Skin of body (tissue), 2 donors: ENCODE data around the gene GSC2. TPM values are rescaled to one million over a fixed set of nuclear protein-coding genes. Genes with fewer than 3 reads are reported as not detected.

Experiments
- DNase-seq: peaks from one replicate; lab custom pipeline; 2025; lab: John Stamatoyannopoulos, UW
- total RNA-seq: library from RNA; depleted of rRNA; stranded (reverse); fragments of >200 nt; gene quantifications from one replicate; pipeline ENCODE4 v1.2.3, GENCODE V29; 2014

The GSC2 gene
- total RNA-seq, 1 donor from 2014 or later: not detected

DNA sequence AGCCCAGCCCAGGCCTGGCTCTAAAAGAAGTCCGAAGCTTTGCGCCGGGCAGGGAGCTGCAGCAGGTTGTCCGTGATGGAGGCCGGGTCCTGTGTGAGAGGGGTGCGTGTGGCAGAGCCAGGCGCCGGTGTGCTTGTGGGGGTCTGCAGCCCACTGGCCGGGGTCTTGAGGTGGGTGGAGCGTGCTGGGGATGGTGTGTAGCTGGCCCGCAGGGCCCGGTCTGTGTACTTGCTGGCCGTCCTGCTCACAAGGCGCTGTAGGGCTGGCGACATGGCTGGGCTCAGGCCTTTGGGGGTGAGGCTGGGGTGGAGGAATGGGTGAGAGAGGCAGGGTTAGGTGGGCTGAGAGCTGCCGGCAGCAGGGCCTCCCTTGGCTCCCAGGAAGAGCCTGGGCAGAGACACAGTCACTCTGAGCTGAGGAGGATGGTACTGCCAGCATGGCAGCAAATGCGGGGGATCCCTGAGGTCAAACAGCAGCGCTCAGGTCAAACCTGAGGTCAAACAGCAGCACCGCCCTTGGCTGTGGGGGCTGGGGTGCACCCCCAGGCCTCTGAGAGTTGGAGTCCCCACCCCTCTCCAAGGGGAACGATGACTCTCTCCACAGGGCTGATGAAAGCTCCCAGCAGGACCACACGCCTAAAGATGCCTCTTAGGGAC lies 15.8 kb downstream of the GSC2 start:
- no peak for DNase-seq

GRCh38 chr22:19133561-19133960 lies 16.5 kb downstream of the GSC2 start:
- no peak for DNase-seq

DNA sequence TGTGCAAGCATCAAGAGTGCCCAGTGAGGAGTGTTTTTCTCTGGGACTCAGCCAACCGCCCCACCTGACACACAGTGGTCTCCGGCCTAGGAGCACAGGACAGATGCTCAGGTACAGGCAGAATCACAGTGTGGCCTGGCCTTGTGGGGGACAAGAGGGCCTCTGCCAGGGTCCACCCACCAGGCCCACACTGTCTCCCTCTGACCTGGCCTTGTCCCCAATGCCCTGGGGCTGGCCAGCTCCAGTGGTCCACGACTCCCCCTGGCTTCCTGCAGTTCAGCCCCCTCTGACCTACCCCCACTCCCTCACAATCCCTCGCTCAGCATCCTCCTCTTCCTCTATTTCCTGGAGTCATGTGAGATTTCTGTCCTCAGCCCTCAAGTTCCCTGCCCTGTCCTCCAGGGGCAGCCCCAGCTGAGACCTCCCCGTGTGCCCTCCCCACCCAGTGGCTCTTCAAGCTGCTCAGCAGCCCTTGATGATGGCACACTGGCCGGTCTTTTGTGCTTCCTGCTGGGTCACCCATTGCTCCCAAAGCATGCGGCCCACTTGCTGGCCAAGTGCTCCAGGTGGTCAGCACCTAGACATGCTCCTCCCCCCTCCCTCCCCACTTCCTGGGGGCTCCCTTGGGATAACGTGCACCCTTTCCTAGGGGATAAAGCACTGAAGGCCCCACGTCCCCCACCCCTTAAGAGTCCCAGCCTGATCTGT lies 17.2 kb downstream of the GSC2 start:
- no peak for DNase-seq

DNA sequence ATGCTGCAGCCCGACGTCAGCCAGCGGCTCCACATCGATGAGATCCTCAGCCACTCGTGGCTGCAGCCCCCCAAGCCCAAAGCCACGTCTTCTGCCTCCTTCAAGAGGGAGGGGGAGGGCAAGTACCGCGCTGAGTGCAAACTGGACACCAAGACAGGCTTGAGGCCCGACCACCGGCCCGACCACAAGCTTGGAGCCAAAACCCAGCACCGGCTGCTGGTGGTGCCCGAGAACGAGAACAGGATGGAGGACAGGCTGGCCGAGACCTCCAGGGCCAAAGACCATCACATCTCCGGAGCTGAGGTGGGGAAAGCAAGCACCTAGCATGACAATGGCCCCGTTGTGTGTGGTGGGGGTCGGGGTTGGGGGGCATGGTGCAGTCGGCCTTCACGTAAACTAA lies 17.9 kb downstream of the GSC2 start:
- DNase-seq: no peak

DNA sequence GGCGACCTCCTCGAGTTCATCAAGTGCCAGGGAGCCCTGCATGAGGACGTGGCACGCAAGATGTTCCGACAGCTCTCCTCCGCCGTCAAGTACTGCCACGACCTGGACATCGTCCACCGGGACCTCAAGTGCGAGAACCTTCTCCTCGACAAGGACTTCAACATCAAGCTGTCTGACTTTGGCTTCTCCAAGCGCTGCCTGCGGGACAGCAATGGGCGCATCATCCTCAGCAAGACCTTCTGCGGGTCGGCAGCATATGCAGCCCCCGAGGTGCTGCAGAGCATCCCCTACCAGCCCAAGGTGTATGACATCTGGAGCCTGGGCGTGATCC lies 18.4 kb downstream of the GSC2 start:
- DNase-seq: no peak

GRCh38 chr22:19130959-19131684 lies 19.0 kb downstream of the GSC2 start, which contains the start of gene TSSK2:
Gene TSSK2, plus strand, starts transcription at chr22:19131308. Its CDS starts 92 bp downstream, at chr22:19131400.
- no peak for DNase-seq

- DNase-seq: no peak
Measured at GRCh38 chr22:19129871-19130270, 20.2 kb downstream of the GSC2 start.

- no peak for DNase-seq
Measured at GRCh38 chr22:19128946-19129727, 21.0 kb downstream of the GSC2 start.

GRCh38 chr22:19128009-19128401 lies 22.1 kb downstream of the GSC2 start:
- no peak for DNase-seq

DNA sequence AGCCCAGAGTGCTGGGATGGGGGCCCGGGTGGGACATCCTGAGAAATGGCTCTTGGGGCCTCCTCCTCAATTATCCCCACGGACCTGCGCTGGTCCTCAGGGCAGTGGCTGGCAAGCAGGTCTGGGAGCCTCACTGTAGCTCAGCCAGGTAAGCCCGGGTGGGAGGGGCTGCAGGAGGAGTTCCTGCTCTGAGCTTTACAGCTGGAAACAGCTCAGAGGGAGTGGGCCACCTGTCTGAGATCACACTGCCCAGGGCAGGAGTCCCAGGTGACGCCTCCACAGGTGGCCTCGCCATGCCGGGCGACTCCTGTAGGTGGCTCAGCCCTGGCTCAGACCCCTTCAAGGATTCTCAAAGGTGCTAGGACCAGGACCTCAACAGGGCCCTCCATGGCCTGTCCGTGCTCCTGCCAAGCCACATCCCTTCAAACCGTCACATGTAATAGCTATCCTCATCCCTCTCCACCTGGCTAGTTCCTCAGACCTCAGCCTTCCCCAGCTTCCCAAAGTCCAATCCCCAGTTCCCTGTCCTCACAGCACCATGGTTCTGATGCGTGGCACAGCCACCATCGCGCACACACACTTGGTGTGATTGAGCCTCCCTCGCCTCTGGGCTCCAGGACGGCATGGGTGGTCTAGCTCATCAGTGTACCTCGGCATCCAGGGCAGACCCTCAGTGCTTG lies 22.6 kb downstream of the GSC2 start:
- no peak for DNase-seq

GRCh38 chr22:19126309-19127273 lies 23.5 kb downstream of the GSC2 start:
- no peak for DNase-seq

GRCh38 chr22:19125474-19126308 lies 24.4 kb downstream of the GSC2 start:
- DNase-seq: no peak

DNA sequence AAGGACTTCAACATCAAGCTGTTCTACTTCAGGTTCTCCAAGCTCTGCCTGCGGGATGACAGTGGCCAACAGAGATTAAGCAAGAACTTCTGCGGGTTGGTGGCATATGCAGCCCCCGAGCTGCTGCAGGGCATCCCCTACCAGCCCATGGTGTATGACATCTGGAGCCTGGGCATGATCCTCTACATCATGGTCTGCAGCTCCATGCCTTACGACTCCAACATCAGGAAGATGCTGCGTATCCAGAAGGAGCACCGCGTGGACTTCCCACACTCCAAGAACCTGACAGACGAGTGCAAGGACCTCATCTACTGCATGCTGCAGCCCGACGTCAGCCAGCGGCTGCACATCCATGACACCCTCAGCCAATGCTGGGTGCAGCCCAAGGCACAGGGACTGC lies 25.1 kb downstream of the GSC2 start:
- DNase-seq: no peak

DNA sequence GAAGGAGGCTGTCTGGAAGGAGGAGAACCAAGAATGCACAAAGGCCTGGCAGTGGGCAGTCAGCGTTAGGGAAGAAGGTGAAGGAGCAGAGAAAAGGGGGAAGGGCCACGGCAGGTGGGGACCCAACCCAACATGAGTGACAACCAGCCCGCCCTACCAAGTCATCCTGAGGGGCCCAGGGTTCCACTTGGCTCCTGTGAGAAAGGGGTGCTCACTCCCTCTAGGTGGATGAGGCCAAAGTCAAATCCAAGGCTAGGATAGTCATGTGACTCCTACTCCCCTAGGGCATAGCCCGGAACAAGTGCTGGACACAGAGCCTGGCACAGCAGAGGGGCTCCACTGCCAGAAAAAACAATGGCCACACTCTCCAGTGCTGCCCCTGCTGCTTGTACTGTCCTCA lies 25.7 kb downstream of the GSC2 start:
- no peak for DNase-seq

DNA sequence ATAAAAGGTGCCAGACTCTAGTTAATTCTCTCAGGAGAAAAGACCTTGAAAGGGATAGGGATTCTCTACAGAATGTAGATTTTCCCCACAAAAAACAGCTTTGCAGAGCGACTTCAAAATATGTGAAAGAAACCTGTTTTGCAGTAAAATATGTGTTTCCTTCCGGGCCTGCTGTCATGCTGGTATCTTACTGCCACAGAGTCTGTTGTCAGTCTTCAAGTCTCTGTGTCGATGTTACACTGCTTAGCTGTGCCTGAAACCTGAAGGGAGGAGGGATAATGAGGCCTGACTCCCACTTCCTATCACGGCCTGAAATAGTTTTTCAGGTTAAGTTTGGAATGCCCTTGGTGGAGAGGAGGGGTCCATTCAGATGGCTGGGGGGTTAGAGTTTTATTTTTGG lies 26.2 kb downstream of the GSC2 start:
- no peak for DNase-seq

DNA sequence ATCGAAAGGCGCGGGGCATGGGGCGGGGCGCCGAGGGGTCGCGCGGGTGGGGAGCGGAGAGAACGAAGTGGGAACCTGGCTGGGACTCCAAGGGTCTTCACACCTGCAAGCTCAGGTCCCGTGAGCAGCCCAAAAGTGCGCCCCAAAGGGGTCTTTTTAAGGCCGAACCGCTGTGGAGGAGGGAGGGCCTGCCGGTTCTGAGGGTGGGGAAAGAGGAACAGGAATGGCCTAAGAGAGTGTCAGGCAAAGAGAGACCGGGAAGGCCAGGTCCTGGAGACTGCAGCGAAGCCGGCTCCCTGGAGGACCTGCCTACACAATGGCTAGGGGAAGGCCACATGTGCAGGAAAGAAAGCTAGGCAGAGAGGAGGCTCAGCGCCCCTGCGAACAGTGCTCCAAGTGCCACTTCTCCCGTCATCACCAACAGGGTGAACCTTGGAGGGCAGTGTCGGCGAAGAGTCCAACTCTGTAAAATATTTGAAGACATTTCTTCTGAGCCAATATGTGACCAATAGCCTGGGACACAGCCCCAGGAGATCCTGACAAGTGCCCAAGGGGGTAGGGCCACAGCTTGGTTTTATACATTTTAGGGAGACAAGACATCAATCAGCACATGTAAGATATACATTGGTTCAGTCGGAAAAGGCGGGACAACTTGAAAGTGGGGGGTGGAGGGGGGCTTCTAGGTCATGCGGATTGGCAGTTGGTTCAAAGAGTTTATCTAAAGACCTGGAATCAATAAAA lies 27.2 kb downstream of the GSC2 start:
- DNase-seq: no peak

GRCh38 chr22:19122143-19122751 lies 27.8 kb downstream of the GSC2 start, which contains the start of gene DGCR2:
Gene DGCR2, minus strand, starts transcription at chr22:19122412. Its CDS starts 206 bp downstream, at chr22:19122206.
- peak; percentile 91 for DNase-seq

GRCh38 chr22:19121631-19122142 lies 28.4 kb downstream of the GSC2 start:
- DNase-seq: no peak
